GM23338 (cell line): ENCODE measurements around the gene OR51G2.

Experiments
- CREB1 ChIP-seq: fragments of 250-450 bp; sonication (Bioruptor Pico); IDR thresholded peaks from 2 replicates; pipeline ENCODE4 v1.5.0; 2020; ENCODE audit warnings: low read depth, mild to moderate bottlenecking, moderate library complexity
- ETS1 ChIP-seq: IDR thresholded peaks from 2 replicates; pipeline ENCODE4 v1.6.1; 2016; ENCODE audit warnings: antibody characterized with exemption
- EZH2 ChIP-seq: fragments of 200-600 bp; sonication (generic); IDR thresholded peaks from one replicate; pipeline ENCODE4 v1.8.0; 2017; ENCODE audit warnings: antibody characterized with exemption, mild to moderate bottlenecking, low read depth; ENCODE audit not compliant: unreplicated experiment
- EZH2phosphoT487 ChIP-seq: fragments of 200-600 bp; sonication (generic); IDR thresholded peaks from one replicate; pipeline ENCODE4 v1.8.1; 2018; ENCODE audit warnings: antibody characterized with exemption; ENCODE audit not compliant: unreplicated experiment
- NANOG ChIP-seq: IDR thresholded peaks from 2 replicates; pipeline ENCODE4 v1.6.1; 2016; ENCODE audit warnings: antibody characterized with exemption, borderline replicate concordance
- POLR2AphosphoS5 ChIP-seq: IDR thresholded peaks from 2 replicates; pipeline ENCODE4 v1.6.1; 2016; ENCODE audit warnings: antibody characterized with exemption, low read depth
- REST ChIP-seq: IDR thresholded peaks from one replicate; pipeline ENCODE4 v1.6.1; 2018; ENCODE audit warnings: antibody characterized with exemption; ENCODE audit not compliant: unreplicated experiment
- STAT1 ChIP-seq: IDR thresholded peaks from one replicate; pipeline ENCODE4 v1.6.1; 2016; ENCODE audit warnings: antibody characterized with exemption; ENCODE audit not compliant: unreplicated experiment
- TF ChIP-seq, protein P1 (sequence below), 2 experiments: fragments of 200-600 bp in 1 of 2; sonication (generic) in 1 of 2; conservative IDR thresholded peaks; 2 replicates each; pipeline versions ENCODE4 v1.5.1 to v1.6.1; 2016 to 2017; ENCODE audit warnings: antibody characterized with exemption in 2 of 2, low read depth in 2 of 2, mild to moderate bottlenecking in 2 of 2, moderate library complexity in 1 of 2
- TF ChIP-seq, protein P2 (sequence below): fragments of 250-450 bp; sonication (Bioruptor Pico); IDR thresholded peaks from 2 replicates; pipeline ENCODE4 v1.5.0; 2020; ENCODE audit warnings: mild to moderate bottlenecking, moderate library complexity

- TF ChIP-seq, protein P1, sequence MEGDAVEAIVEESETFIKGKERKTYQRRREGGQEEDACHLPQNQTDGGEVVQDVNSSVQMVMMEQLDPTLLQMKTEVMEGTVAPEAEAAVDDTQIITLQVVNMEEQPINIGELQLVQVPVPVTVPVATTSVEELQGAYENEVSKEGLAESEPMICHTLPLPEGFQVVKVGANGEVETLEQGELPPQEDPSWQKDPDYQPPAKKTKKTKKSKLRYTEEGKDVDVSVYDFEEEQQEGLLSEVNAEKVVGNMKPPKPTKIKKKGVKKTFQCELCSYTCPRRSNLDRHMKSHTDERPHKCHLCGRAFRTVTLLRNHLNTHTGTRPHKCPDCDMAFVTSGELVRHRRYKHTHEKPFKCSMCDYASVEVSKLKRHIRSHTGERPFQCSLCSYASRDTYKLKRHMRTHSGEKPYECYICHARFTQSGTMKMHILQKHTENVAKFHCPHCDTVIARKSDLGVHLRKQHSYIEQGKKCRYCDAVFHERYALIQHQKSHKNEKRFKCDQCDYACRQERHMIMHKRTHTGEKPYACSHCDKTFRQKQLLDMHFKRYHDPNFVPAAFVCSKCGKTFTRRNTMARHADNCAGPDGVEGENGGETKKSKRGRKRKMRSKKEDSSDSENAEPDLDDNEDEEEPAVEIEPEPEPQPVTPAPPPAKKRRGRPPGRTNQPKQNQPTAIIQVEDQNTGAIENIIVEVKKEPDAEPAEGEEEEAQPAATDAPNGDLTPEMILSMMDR (conservative IDR thresholded peaks at IDR 0.05; ENCODE audit: low read depth in 2 of 2) = no peak
- TF ChIP-seq REST (no peak), EZH2phosphoT487 (no peak), EZH2 (no peak), POLR2AphosphoS5 (no peak), CREB1 (CRISPR knock-in tag) (no peak), ETS1 (no peak), NANOG (no peak), STAT1 (no peak)
- TF ChIP-seq, protein P2, sequence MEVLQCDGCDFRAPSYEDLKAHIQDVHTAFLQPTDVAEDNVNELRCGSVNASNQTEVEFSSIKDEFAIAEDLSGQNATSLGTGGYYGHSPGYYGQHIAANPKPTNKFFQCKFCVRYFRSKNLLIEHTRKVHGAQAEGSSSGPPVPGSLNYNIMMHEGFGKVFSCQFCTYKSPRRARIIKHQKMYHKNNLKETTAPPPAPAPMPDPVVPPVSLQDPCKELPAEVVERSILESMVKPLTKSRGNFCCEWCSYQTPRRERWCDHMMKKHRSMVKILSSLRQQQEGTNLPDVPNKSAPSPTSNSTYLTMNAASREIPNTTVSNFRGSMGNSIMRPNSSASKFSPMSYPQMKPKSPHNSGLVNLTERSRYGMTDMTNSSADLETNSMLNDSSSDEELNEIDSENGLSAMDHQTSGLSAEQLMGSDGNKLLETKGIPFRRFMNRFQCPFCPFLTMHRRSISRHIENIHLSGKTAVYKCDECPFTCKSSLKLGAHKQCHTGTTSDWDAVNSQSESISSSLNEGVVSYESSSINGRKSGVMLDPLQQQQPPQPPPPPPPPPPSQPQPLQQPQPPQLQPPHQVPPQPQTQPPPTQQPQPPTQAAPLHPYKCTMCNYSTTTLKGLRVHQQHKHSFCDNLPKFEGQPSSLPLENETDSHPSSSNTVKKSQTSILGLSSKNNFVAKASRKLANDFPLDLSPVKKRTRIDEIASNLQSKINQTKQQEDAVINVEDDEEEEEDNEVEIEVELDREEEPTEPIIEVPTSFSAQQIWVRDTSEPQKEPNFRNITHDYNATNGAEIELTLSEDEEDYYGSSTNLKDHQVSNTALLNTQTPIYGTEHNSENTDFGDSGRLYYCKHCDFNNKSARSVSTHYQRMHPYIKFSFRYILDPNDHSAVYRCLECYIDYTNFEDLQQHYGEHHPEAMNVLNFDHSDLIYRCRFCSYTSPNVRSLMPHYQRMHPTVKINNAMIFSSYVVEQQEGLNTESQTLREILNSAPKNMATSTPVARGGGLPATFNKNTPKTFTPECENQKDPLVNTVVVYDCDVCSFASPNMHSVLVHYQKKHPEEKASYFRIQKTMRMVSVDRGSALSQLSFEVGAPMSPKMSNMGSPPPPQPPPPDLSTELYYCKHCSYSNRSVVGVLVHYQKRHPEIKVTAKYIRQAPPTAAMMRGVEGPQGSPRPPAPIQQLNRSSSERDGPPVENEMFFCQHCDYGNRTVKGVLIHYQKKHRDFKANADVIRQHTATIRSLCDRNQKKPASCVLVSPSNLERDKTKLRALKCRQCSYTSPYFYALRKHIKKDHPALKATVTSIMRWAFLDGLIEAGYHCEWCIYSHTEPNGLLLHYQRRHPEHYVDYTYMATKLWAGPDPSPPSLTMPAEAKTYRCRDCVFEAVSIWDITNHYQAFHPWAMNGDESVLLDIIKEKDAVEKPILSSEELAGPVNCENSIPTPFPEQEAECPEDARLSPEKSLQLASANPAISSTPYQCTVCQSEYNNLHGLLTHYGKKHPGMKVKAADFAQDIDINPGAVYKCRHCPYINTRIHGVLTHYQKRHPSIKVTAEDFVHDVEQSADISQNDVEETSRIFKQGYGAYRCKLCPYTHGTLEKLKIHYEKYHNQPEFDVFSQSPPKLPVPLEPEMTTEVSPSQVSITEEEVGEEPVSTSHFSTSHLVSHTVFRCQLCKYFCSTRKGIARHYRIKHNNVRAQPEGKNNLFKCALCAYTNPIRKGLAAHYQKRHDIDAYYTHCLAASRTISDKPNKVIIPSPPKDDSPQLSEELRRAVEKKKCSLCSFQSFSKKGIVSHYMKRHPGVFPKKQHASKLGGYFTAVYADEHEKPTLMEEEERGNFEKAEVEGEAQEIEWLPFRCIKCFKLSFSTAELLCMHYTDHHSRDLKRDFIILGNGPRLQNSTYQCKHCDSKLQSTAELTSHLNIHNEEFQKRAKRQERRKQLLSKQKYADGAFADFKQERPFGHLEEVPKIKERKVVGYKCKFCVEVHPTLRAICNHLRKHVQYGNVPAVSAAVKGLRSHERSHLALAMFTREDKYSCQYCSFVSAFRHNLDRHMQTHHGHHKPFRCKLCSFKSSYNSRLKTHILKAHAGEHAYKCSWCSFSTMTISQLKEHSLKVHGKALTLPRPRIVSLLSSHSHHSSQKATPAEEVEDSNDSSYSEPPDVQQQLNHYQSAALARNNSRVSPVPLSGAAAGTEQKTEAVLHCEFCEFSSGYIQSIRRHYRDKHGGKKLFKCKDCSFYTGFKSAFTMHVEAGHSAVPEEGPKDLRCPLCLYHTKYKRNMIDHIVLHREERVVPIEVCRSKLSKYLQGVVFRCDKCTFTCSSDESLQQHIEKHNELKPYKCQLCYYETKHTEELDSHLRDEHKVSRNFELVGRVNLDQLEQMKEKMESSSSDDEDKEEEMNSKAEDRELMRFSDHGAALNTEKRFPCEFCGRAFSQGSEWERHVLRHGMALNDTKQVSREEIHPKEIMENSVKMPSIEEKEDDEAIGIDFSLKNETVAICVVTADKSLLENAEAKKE (CRISPR knock-in tag) = no peak
These were observed 33.0 kb downstream of the OR51G2 start for GRCh38 chr11:4886186-4886585.
